GM12878 (cell line): ENCODE data around the gene ADSS1. TPM values are rescaled to one million over a fixed set of nuclear protein-coding genes. Genes with fewer than 3 reads are reported as not detected.

Experiments
- ATAC-seq: fragments of 200-7000 bp; cut with Tn5 transposase; 3 replicates; pipeline ENCODE4 v1.9.1; 2020; ENCODE audit warnings: mild to moderate bottlenecking, moderate library complexity
- BruUV-seq: library from RNA; stranded (reverse); fragments of 400-500 nt; replicated peaks from 2 replicates; lab custom pipeline; 2021; lab: Mats Ljungman, UMichigan
- CTCF ChIA-PET: fragments of 300-600 bp; sonication (Branson Sonifier 250); formaldehyde crosslinking; extraction: SDS; loops from one replicate; lab custom pipeline; 2021; ENCODE audit warnings: inconsistent platforms; lab: Yijun Ruan, JAX
- POLR2A ChIA-PET: fragments of 350-600 bp; formaldehyde crosslinking; extraction: SDS; loops from one replicate; lab custom pipeline; 2021; ENCODE audit warnings: inconsistent platforms; lab: Charles Lee
- RAD21 ChIA-PET: fragments of 300-600 bp; sonication (Branson Sonifier 250); formaldehyde crosslinking; loops from one replicate; lab custom pipeline; 2023; ENCODE audit warnings: antibody characterized with exemption; ENCODE audit not compliant: unreplicated experiment; lab: Charles Lee
- SMC1A ChIA-PET: fragments of 300-600 bp; sonication (Branson Sonifier 250); formaldehyde crosslinking; loops from one replicate; lab custom pipeline; 2023; ENCODE audit not compliant: unreplicated experiment, uncharacterized antibody; lab: Charles Lee
- DNase-seq: peaks from one replicate; pipeline ENCODE4 v3.0.0-alpha.2; 2011; ENCODE audit warnings: low read depth, low spot score
- FAIRE-seq: peaks from 3 replicates; lab custom pipeline; 2011; peaks lifted over from hg19 to GRCh38; lab: Jason Lieb, UNC
- H2AFZ ChIP-seq: 2 replicates; pipeline ENCODE4 v1.6.0; 2011; ENCODE audit warnings: low read depth, low read length, control low read depth; ENCODE audit not compliant: control insufficient read depth
- H3K27ac ChIP-seq: 2 replicates; pipeline ENCODE4 v1.5.1; 2011; ENCODE audit warnings: control low read depth; ENCODE audit not compliant: control insufficient read depth, insufficient read depth
- H3K27me3 ChIP-seq, 2 experiments: replicated peaks in 1 of 2; 2 replicates each; pipeline versions ENCODE4 v1.6.0 to v1.6.1; 2011; ENCODE audit warnings: low read length in 1 of 2; ENCODE audit not compliant: control insufficient read depth in 2 of 2, insufficient read depth in 2 of 2
- H3K36me3 ChIP-seq, 2 experiments: 2 replicates each; pipeline ENCODE4 v1.5.1; 2011; ENCODE audit warnings: low read length in 1 of 2; ENCODE audit not compliant: control insufficient read depth in 2 of 2, insufficient read depth in 2 of 2
- H3K4me1 ChIP-seq: 2 replicates; pipeline ENCODE4 v1.6.1; 2011; ENCODE audit warnings: mild to moderate bottlenecking, low read length, moderate library complexity, mixed read lengths; ENCODE audit not compliant: control insufficient read depth, insufficient read depth
- H3K4me2 ChIP-seq: 2 replicates; pipeline ENCODE4 v1.6.0; 2011; ENCODE audit warnings: control low read depth; ENCODE audit not compliant: control insufficient read depth, insufficient read depth
- H3K4me3 ChIP-seq: fragments of 200-600 bp; sonication (generic); 2 replicates; pipeline ENCODE4 v1.5.1; 2016
- H3K79me2 ChIP-seq: 2 replicates; pipeline ENCODE4 v1.6.0; 2011; ENCODE audit warnings: low read length; ENCODE audit not compliant: control insufficient read depth, insufficient read depth
- H3K9ac ChIP-seq: 2 replicates; pipeline ENCODE4 v1.8.0; 2011; ENCODE audit warnings: low read length, control low read depth, mixed read lengths; ENCODE audit not compliant: control insufficient read depth, insufficient read depth
- H3K9me3 ChIP-seq: replicated peaks from 3 replicates; pipeline ENCODE4 v1.5.1; 2011; ENCODE audit warnings: mild to moderate bottlenecking, low read length; ENCODE audit not compliant: control insufficient read depth, insufficient read depth
- H4K20me1 ChIP-seq: 2 replicates; pipeline ENCODE4 v1.6.0; 2011; ENCODE audit not compliant: control insufficient read depth, insufficient read depth
- IKZF2 ChIP-seq, 2 experiments: fragments of 450-650 bp; IDR thresholded peaks; 2 replicates each; pipeline ENCODE4 v1.6.1; 2017; ENCODE audit warnings: mild to moderate bottlenecking in 2 of 2, moderate library complexity in 2 of 2
- MEF2A ChIP-seq: IDR thresholded peaks from 2 replicates; pipeline ENCODE4 v1.6.1; 2011; ENCODE audit warnings: low read depth, mild to moderate bottlenecking, low read length, moderate library complexity; ENCODE audit not compliant: insufficient read depth
- NFYA ChIP-seq: IDR thresholded peaks from 2 replicates; pipeline ENCODE4 v1.6.1; 2011; ENCODE audit warnings: low read depth, mild to moderate bottlenecking, low read length, improper control_type of control experiment, borderline replicate concordance
- RAD51 ChIP-seq: fragments of 450-650 bp; IDR thresholded peaks from 2 replicates; pipeline ENCODE4 v1.6.1; 2016; ENCODE audit warnings: moderate library complexity, mild to moderate bottlenecking, inconsistent platforms
- WGBS: methylation state at CpG from one replicate; pipeline ENCODE4 v1.1.6; 2016; ENCODE audit warnings: low lambda C conversion rate; ENCODE audit not compliant: insufficient replicate concordance, insufficient coverage; ENCODE audit errors: missing lambda C conversion rate; 5-methylcytosine and 5-hydroxymethylcytosine counted together
- in situ Hi-C: fragments of 300-500 bp; cut with MboI; formaldehyde crosslinking; loops from 9 replicates; pipeline ENCODE4 v1.14.3; 2018; ENCODE audit warnings: mixed read lengths
- intact Hi-C: fragments of 100-400 bp; cut with micrococcal nuclease; formaldehyde crosslinking; loops from one replicate; pipeline ENCODE4 v1.14.2; 2022; ENCODE audit not compliant: unreplicated experiment
- polyA plus RNA-seq, 11 experiments: library from polyadenylated mRNA; depleted of rRNA in 4 of 11; unstranded in 6 of 11; stranded (reverse) in 5 of 11; fragments of >200 nt; fragmentation: Nextera tagmentation in 4 of 11; fragmentation: Illumina TruSeq in 1 of 11; extraction: Ambion mirVana in 4 of 11; extraction: Trizol in 1 of 11; gene quantifications; 1 replicate in 1 of 11; 2 replicates in 10 of 11; pipeline versions ENCODE4 v1.2.1 to v1.2.3, GENCODE V29; 2011 to 2016; ENCODE audit warnings: inconsistent platforms in 2 of 11, missing spikeins in 2 of 11, low read depth in 1 of 11
- total RNA-seq, 4 experiments: library from RNA; depleted of rRNA in 3 of 4; stranded (reverse); fragments of >200 nt in 3 of 4; fragmentation: Illumina TruSeq in 1 of 4; extraction: Trizol in 1 of 4; gene quantifications; 2 replicates each; pipeline versions ENCODE4 v1.2.1 to v1.2.3, GENCODE V29; 2013 to 2021
- TF ChIP-seq, protein P1 (sequence below): fragments of 450-650 bp; IDR thresholded peaks from 2 replicates; pipeline ENCODE4 v1.6.1; 2017; ENCODE audit warnings: mild to moderate bottlenecking, low read depth, inconsistent platforms; ENCODE audit not compliant: poor library complexity, severe bottlenecking
- TF ChIP-seq, protein P2 (sequence below), 3 experiments: IDR thresholded peaks in 2 of 3; conservative IDR thresholded peaks in 1 of 3; 2 replicates each; pipeline ENCODE4 v1.5.1; 2011; ENCODE audit warnings: low read depth in 3 of 3, low read length in 3 of 3, mild to moderate bottlenecking in 3 of 3, control low read depth in 2 of 3, moderate library complexity in 2 of 3, inconsistent platforms in 1 of 3, mixed read lengths in 1 of 3; ENCODE audit not compliant: control insufficient read depth in 2 of 3, insufficient read depth in 1 of 3; ENCODE audit errors: extremely low read depth in 1 of 3

ADSS1 gene
- total and polyA plus RNA-seq, 10 of the 15 experiments (the other 5 are each of a cell fraction or from before 2014, with no cell fraction given) = 0.11 to 0.45 (median 0.28) TPM; not detected in 5

DNA sequence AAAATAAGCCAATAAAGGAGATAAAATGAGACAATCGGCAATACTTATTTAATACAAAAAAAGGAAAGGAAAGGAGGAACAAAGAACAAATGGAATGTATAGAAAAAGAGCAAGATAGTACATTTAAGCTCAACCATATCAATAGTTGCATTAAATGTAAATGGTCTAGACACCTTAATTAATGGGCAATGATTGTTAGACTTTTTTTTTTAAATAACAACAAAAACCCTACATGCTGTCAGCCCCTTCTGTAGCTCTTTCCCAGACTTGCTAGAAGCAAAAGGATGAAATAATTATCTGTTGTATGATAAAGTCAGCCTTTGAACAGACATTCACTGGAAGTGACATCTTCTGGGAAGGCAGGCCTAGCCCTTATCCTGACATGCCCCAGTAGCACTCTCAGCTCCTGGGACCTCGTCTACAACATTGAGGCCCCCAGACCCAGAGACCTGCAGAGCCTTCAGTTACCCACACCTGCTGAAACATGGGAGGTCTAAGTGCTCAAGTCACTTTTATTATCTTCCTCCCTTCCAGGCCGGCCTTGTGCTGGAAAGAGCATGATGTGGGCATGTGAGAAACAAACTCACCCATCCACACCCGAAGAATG, 42.3 kb downstream of the ADSS1 start:
- no peaks in the 10 kb centered on the region for H3K27me3 ChIP-seq
- in situ Hi-C loops = loop anchor here (5.0 kb wide), 1 partner anchor 56 kb away; no protein-coding TSS in a partner anchor
- 88% methylated on average over 4 of the region's 4 CpGs for WGBS
- no peaks in the 10 kb centered on the region; the same call in 1 of the 2 replicates for H3K4me1 ChIP-seq
- TF ChIP-seq, protein P1, sequence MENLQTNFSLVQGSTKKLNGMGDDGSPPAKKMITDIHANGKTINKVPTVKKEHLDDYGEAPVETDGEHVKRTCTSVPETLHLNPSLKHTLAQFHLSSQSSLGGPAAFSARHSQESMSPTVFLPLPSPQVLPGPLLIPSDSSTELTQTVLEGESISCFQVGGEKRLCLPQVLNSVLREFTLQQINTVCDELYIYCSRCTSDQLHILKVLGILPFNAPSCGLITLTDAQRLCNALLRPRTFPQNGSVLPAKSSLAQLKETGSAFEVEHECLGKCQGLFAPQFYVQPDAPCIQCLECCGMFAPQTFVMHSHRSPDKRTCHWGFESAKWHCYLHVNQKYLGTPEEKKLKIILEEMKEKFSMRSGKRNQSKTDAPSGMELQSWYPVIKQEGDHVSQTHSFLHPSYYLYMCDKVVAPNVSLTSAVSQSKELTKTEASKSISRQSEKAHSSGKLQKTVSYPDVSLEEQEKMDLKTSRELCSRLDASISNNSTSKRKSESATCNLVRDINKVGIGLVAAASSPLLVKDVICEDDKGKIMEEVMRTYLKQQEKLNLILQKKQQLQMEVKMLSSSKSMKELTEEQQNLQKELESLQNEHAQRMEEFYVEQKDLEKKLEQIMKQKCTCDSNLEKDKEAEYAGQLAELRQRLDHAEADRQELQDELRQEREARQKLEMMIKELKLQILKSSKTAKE = no peak
- TF ChIP-seq MEF2A = no peak
- TF ChIP-seq IKZF2 (IDR thresholded peaks at IDR 0.05) = no peak
- TF ChIP-seq RAD51 = no peak
- TF ChIP-seq, protein P2, sequence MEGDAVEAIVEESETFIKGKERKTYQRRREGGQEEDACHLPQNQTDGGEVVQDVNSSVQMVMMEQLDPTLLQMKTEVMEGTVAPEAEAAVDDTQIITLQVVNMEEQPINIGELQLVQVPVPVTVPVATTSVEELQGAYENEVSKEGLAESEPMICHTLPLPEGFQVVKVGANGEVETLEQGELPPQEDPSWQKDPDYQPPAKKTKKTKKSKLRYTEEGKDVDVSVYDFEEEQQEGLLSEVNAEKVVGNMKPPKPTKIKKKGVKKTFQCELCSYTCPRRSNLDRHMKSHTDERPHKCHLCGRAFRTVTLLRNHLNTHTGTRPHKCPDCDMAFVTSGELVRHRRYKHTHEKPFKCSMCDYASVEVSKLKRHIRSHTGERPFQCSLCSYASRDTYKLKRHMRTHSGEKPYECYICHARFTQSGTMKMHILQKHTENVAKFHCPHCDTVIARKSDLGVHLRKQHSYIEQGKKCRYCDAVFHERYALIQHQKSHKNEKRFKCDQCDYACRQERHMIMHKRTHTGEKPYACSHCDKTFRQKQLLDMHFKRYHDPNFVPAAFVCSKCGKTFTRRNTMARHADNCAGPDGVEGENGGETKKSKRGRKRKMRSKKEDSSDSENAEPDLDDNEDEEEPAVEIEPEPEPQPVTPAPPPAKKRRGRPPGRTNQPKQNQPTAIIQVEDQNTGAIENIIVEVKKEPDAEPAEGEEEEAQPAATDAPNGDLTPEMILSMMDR (IDR thresholded peaks at IDR 0.05 in 2 of 3, conservative IDR thresholded peaks at IDR 0.05 in 1 of 3; ENCODE audit: control insufficient read depth in 2 of 3, extremely low read depth in 1 of 3, insufficient read depth in 1 of 3, low read depth in 3 of 3, low read length in 3 of 3) = no peak
- no peak for TF ChIP-seq NFYA
- TF ChIP-seq, all 136 proteins: peak for 0
- Histone ChIP-seq H3K9ac (no peak overlapping the region), H3K79me2 (no peaks in the 10 kb centered on the region), H2AFZ (no peak overlapping the region), H3K36me3 (peaks cover 0 to 3% of the 10 kb centered on the region in 2 experiments; a peak in 3 of 4 replicates), H3K9me3 (no peaks in the 10 kb centered on the region; the same call in 2 of the 3 replicates), H3K27ac (no peak overlapping the region), H3K4me3 (no peak overlapping the region), H3K4me2 (no peak overlapping the region), H4K20me1 (no peaks in the 10 kb centered on the region)
- CTCF ChIA-PET = interaction anchor here (0.9 to 3.0 kb wide), 6 partner anchors 14 to 278 kb away, joined by 3 to 48 read pairs (median 4); no protein-coding TSS in a partner anchor
- ATAC-seq = no peak
- SMC1A ChIA-PET = interaction anchor here (0.8 to 2.0 kb wide), 2 partner anchors 14 to 141 kb away, joined by 3 to 5 read pairs; partner anchors contain the start of gene SIVA1
- no TSS peak for BruUV-seq
- intact Hi-C loops = no loop called here
- DNase-seq = no peak
- POLR2A ChIA-PET = no interaction called here
- FAIRE-seq = no peak
- RAD21 ChIA-PET = interaction anchor here (0.9 to 1.0 kb wide), 2 partner anchors 59 to 60 kb away, joined by 4 read pairs; no protein-coding TSS in a partner anchor
